EL (cell line): ENCODE data around the gene SPTBN2.
"Not testable (repeated sequence)": the region's sequence is repeated elsewhere in the genome, so short reads cannot be mapped to it uniquely, and the experiment has no call there.

Experiments used
- DNase-seq: peaks from one replicate; pipeline ENCODE4 v3.0.0-alpha.2; 2016

The SPTBN2 gene

GRCh38 chr11:66683877-66684276 is 45.1 kb downstream of the SPTBN2 start:
- DNase-seq, result no peak

GRCh38 chr11:66680966-66681645 is 47.9 kb downstream of the SPTBN2 start:
- DNase-seq, result no peak

- peak; percentile 96 for DNase-seq
Observed at GRCh38 chr11:66677599-66678375, 51.2 kb downstream of the SPTBN2 start, which contains the start of gene RBM4B. Gene RBM4B (minus strand): TSS chr11:66677887. CDS start chr11:66677079, 808 bp downstream.

- no peak for DNase-seq
Observed at GRCh38 chr11:66676931-66677598, 52.0 kb downstream of the SPTBN2 start.

- DNase-seq, result no peak
Observed at GRCh38 chr11:66676282-66676919, 52.6 kb downstream of the SPTBN2 start.

DNA sequence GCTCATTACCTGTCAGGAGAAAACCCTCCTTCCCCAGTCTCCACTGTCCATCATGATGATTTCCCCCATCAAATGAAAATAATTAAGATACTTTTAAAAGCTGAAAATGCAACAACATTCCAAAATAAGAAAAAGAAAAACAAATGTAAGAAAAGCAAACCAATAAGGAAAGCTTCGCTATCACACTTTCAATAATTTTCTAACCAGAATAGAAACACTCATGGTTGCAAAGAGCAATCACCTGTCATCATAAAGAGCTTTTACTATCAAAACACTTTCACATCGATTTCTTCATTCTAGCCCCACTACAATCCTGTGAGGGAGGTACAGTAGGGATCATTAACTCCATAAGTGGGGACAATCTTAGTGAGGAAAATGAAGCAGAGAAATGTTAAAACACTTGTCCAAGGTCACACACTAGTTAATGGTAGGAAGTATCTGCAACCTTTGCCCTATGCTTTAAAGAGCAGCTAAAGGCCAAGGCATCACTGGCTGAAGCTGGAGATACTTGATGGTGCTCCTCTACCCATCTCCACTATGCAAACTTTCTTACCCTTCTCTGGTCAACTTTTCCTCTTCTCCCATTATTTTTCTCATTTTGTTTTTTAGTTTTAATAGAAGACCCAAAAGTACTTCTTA is 53.9 kb downstream of the SPTBN2 start:
- no peak for DNase-seq

DNA sequence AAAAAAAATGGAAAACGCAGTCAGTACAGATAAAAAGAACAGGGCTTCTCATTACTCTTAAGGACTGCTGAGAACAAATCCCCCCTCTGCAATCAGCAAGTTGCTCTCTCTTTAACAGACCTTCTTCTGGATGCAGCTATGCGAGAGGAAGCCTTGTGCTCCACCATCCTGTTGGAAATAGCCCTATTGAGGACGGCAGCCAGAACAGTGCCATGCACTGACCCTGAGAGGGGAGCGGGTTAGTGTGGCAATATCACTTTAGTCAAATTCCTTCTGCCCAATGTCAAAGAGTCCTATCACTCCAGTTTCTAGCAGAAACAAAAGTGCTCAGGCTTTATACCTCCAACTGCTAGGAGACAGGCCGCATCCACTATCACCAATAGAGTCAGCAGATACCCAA is 58.2 kb downstream of the SPTBN2 start:
- DNase-seq, result no peak

DNA sequence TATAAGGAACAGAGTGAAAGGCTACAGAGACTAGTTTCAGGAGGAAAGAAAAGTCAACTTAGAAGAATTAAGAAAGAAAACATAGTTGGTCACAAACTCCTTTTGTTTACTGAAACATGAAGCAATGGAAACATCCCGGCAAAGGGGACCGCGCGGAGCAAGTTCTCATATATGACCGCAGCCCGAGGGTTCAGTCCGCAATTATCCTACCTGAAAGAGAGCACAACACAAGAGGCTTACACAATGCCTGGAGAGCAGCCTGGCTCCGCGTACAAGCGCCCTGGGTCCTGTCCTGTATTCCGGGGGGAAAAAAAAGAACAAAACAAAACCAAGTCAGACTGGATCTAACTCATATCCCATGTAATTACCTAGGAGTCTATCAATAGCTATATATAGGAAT is 63.6 kb downstream of the SPTBN2 start:
- no peak for DNase-seq

GRCh38 chr11:66663741-66664296 is 65.2 kb downstream of the SPTBN2 start:
- DNase-seq, result no peak

- DNase-seq, result no peak
Observed at GRCh38 chr11:66659763-66660162, 69.3 kb downstream of the SPTBN2 start.

GRCh38 chr11:66653123-66653522 is 75.9 kb downstream of the SPTBN2 start:
- DNase-seq, result no peak

DNA sequence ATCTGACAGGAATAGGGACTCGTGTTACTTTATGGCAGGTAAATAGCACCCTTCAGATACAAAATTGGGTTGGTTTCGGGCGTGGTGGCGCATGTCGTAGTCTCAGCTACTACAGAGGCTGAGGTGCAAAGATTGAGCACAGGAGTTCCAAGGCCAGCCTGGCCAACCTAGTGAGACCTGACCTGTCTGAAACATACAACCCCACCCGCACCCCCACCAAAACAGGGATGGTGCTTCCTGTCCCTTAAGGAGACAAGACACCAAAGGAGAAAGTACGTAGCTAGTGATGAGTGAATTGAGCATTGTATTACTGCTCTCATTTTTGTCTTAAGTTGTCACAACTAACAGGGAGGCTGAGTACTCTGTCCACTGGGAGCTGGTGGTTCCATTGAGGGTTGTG is 76.4 kb downstream of the SPTBN2 start:
- no peak for DNase-seq

DNA sequence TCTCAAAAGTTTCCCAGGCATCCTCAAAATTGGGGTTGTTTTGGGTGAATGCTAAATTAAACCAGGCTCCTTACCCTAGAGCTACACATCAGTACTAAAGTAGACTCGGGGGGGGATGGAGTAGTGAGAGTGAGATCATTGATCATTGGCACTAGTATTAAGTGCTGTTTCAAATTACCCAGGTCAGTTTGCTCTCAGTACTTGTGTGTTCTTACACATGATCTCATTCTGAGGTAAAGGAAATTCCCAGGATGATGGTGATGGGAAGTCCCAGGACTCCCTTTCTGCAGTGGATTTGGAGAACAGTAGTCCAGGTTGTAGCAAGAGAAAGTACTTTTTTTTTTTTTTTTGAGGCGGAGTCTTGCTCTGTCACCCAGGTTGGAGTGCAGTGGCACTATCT is 78.0 kb downstream of the SPTBN2 start:
- peak; percentile 29 for DNase-seq

GRCh38 chr11:66649903-66650302 is 79.1 kb downstream of the SPTBN2 start:
- DNase-seq, result no peak

DNA sequence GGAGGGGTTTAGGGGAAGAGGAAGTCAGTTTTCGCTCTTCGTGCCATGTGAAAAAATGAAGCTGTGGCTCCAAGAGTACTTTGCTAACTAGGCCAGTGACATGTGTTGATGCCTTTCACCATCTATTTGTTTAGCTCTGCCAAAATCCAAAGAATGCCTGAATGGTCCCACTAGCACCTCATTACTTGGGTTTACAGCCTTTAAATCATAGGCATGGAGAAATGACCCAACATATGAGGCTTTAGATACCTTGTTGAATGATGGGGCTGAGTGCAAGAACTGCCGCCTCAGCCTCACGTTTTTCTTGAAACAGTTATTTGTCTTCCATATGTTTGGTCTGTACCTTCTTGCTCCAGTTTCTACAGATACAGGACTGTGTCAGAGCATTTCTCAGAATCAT is 82.2 kb downstream of the SPTBN2 start:
- DNase-seq, result no peak

DNA sequence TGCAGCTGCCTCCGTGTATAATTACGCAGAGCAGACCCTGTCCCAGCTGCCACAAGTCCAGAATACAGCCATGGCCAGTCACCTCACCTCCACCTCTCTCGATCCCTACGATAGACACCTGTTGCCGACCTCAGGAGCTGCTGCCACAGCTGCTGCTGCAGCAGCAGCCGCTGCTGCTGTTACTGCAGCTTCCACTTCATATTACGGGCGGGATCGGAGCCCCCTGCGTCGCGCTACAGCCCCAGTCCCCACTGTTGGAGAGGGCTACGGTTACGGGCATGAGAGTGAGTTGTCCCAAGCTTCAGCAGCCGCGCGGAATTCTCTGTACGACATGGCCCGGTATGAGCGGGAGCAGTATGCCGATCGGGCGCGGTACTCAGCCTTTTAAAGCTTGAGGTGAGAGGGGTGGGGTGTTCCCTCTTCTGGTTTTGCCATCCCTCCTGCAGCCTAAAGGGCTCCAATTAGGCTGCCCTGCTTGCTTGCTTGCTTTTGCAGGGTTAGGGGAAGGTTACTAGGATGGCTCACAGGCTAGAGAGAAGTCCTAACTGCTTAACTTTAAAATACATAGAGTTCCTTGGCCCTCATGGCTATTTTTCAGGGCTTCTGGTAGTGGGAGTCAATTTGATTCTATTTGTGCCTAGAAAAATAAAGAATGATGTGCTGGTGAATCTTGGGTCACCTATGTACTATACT is 85.1 kb downstream of the SPTBN2 start:
- DNase-seq, result no peak

- DNase-seq, result peak; percentile 44
Observed at GRCh38 chr11:66641834-66642233, 87.2 kb downstream of the SPTBN2 start.

DNA sequence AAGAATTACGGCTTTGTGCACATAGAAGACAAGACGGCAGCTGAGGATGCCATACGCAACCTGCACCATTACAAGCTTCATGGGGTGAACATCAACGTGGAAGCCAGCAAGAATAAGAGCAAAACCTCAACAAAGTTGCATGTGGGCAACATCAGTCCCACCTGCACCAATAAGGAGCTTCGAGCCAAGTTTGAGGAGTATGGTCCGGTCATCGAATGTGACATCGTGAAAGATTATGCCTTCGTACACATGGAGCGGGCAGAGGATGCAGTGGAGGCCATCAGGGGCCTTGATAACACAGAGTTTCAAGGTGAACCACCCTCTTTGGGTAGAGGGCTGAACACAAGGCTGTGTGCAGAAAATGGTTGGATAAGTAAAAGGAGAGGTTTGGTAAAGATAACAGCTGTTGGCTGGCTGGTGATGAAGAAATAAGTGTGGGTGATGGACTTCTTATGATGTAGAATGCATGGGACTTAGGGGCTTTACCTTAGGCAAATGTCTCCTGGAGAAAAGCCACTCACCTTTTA is 89.1 kb downstream of the SPTBN2 start:
- not testable (repeated sequence) for DNase-seq

DNA sequence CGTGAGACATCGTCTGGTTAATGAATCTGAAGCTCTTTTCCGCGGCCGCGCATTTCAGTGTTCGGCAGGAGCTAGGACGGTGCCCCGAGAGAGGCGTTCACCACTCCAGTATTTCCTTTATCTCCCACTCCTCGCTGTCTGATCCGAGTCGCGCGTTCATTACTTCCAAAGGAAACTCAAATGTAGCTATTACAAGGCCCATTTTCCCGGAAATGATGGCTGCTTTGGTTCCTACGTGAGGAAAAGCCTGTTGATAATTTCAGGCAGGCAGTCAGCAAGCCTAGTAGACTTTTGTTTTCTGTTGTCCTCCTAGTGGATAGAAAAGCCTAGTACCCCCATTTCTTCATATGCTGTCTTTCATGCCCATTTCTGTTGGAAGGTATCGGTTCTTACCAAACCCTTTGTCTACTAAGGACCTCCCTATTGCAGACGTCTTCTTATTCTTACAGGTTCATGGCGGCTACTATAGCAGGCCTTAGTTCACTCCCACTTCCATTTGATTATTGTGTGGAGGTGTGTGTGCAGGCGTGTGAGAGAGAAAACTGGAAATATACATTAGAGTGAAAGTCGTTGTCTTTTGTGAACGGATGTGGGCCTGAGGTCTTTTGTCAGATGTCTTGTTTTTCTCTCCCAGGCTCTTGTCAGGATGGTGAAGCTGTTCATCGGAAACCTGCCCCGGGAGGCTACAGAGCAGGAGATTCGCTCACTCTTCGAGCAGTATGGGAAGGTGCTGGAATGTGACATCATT is 89.8 kb downstream of the SPTBN2 start:
- DNase-seq, result peak; percentile 40

DNA sequence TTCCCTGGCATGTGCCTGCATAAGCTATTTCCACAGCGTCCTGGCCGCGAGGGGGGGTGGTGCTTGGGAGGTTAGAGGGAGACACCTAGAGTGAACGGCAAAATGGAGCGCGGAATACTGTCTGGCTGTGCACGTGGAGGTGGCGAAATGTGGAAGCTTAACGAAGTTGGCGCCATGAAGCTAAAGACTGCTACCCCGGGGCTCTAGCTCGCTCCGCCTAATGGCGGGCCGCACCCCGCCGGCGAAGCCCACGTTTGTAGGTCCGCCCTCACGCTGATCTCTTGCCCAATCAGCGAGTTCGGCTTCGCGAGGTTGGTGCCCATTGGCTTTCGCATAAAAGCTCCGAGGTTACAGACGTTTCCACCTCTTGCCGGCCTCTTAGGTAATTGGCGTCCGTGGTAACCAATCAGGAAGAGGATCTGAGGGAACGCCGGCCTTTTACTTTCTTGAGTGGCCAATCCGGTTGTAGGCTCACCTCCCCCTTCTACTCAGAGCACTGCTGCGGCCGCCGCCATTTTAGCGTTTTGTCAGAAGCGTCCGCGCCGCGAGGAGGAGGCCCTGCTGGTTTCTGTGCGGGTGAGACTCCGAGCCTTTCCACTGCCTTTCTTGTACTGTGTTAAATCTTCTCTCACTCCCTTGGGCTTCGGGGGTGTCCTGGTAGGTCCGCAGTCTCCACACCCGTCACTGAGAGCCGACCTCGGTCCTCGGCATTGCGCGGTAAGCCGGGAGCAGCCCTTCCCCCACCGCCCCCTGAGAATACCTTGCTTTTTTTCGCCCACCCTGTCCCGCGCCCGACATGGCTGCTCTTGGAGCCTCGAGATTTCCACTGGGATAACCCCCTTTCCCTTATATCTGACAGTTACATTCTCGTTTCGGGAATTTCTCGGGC is 90.6 kb downstream of the SPTBN2 start, which contains the start of gene RBM4:
Gene RBM4 (plus strand): TSS at position 527 of the 889 bp plus-strand sequence. CDS start 1,009 bp downstream, outside the sequence.
- peak; percentile 100 for DNase-seq
